ENCODE results near the gene B3GALT6. TPM values are rescaled to one million over a fixed set of nuclear protein-coding genes. Genes with fewer than 3 reads are reported as not detected.

The B3GALT6 gene
- total and polyA plus RNA-seq, 11 donors = 6.7 to 21.4 (median 11.2) TPM

GRCh38 chr1:1279028-1279427, 47.0 kb downstream of the B3GALT6 start:
- Histone ChIP-seq H3K4me3 (no peak overlapping the region), H3K27ac (no peak overlapping the region), H3K36me3 (no peaks in the 10 kb centered on the region), H3K4me1 (peaks cover 0 to 22% (median 8%) of the 10 kb centered on the region in 12 donors), H3K27me3 (no peaks in the 10 kb centered on the region), H3K9me3 (no peaks in the 10 kb centered on the region)
- WGBS, 4 donors = 89 to 95% (median 93%) methylated on average over 16 to 17 of the region's 17 CpGs
- ATAC-seq (no peak), DNase-seq (no peak)
- intact Hi-C loops (cut with DNase I) = no loop called here
- TF ChIP-seq POLR2A (IDR thresholded peaks at IDR 0.05) (no peak), CTCF (IDR thresholded peaks at IDR 0.05) (no peak)

GRCh38 chr1:1280782-1281481, 48.9 kb downstream of the B3GALT6 start:
- H3K27ac ChIP-seq = peak overlapping the region in 1 of 12 donors; percentile 24
- 84 to 91% (median 90%) methylated on average over 18 to 21 of the region's 21 CpGs for whole genome bisulfite sequencing, 4 donors
- intact Hi-C loops (cut with DNase I) = no loop called here
- H3K27me3 ChIP-seq = peaks cover 0 to 13% (median 3%) of the 10 kb centered on the region in 9 donors
- peak in 1 of 4 donors; percentile 3 for ATAC-seq
- no peak overlapping the region for H3K4me3 ChIP-seq
- H3K36me3 ChIP-seq = no peaks in the 10 kb centered on the region
- no peaks in the 10 kb centered on the region for H3K9me3 ChIP-seq
- no peak for TF ChIP-seq CTCF (IDR thresholded peaks at IDR 0.05)
- no peak for TF ChIP-seq POLR2A (IDR thresholded peaks at IDR 0.05)
- peaks cover 0 to 12% (median 0%) of the 10 kb centered on the region in 12 donors for H3K4me1 ChIP-seq
- peak in 1 of 5 donors; percentile 68 for DNase-seq

DNA sequence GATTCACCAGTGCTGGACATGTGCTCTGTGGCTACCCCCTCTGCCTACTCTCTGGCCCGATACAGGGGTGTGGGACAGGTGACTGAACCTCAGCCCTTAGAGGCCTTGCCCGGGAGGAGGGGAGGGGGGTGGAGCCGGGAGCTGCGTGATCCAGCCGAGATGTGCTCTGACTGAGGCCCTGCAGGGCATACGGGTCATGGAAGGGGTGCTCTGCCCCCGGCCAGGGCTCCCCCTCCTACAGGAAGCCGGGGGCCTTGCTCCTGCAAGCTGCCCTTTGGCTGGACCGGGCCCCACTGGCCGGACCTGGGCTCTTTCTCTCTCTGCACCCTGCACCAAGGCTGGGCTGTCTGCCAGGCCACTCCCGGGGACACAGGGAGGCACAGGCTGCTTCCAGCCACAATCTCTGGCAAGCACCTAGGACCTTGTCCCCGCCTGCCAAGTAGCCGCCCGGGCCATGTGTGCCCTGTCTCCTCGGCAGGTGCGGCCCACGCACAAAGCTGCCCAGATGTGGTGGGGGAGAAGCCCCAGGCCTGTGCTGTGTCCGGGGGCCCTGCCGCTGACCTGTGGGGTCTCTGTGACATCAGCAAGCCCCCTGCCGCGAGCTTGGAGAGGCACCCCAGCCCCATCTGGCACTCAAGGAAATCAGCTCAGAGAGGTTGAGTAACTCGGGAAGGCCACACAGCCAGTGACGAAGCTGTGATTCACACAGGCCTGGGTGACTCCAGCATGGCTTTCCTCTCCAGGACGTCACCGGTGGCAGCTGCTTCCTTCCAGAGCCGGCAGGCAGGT, 49.7 kb downstream of the B3GALT6 start:
- peaks cover 0 to 12% (median 0%) of the 10 kb centered on the region in 12 donors for H3K4me1 ChIP-seq
- intact Hi-C loops (cut with DNase I) = no loop called here
- H3K36me3 ChIP-seq = no peaks in the 10 kb centered on the region
- ATAC-seq (peak; percentile 81 to 94 (median 90)), DNase-seq (peak; percentile 80 to 92 (median 87))
- peak overlapping the region in 3 of 12 donors; percentile 24 to 55 (median 37) for H3K27ac ChIP-seq
- peaks cover 0 to 20% (median 5%) of the 10 kb centered on the region in 9 donors for H3K27me3 ChIP-seq
- no peak overlapping the region for H3K4me3 ChIP-seq
- no peak for TF ChIP-seq CTCF (IDR thresholded peaks at IDR 0.05)
- no peak for TF ChIP-seq POLR2A (IDR thresholded peaks at IDR 0.05)
- H3K9me3 ChIP-seq = no peaks in the 10 kb centered on the region
- WGBS, 4 donors = 28 to 41% (median 37%) methylated on average over 10 to 26 of the region's 26 CpGs

GRCh38 chr1:1282998-1283397, 51.0 kb downstream of the B3GALT6 start:
- 84 to 89% (median 88%) methylated on average over 14 of the region's 14 CpGs for WGBS, 4 donors
- Histone ChIP-seq H3K9me3 (no peaks in the 10 kb centered on the region), H3K27me3 (peaks cover 0 to 23% (median 5%) of the 10 kb centered on the region in 9 donors), H3K4me3 (no peak overlapping the region), H3K36me3 (no peaks in the 10 kb centered on the region), H3K27ac (no peak overlapping the region), H3K4me1 (peaks cover 0 to 12% (median 0%) of the 10 kb centered on the region in 12 donors)
- TF ChIP-seq CTCF (IDR thresholded peaks at IDR 0.05) (no peak), POLR2A (IDR thresholded peaks at IDR 0.05) (no peak)
- DNase-seq (peak in 1 of 5 donors; percentile 19), ATAC-seq (no peak)
- intact Hi-C loops (cut with DNase I) = no loop called here
